ENCODE measurements around the gene LRRC23.
A peak's percentile ranks its signal among the peaks of the same experiment; 100 is the strongest.

The LRRC23 gene

DNA sequence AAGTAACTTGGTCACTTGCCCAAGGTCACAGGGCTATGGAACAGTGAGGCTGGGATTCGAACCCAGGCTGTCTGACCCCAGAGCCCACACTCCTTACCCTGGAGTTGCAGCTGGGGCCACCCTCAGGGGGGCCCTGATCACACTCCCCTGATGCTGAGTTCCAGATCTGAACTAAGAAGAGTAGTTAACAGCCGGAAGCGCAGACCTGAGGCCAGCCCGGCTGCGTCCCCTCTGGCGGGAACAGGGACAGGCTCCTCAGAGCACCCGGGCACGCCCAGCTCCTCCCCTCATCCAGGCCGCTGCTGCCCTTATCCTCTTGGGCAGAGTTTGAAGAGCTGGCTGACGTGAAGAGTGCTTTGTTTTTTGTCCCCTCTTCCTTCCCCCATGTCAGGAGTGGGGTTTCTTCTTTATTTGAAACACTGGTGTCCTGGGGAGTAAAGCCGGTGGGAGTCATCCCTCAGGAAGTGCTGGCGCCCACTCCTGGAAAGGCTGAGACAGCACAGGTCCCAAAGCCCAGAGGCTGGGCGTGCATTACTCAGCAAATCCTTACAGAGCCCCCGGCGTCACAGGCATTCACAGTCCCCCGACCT is 57.2 kb downstream of the LRRC23 start:
- TF ChIP-seq TCF12 (IDR thresholded peaks at IDR 0.05; ENCODE audit: low read depth) (peak; percentile 45; the same call in 1 of the 2 replicates), CREB1 (IDR thresholded peaks at IDR 0.05; ENCODE audit: low read depth) (no peak), TAF1 (IDR thresholded peaks at IDR 0.05; ENCODE audit: low read depth) (no peak), EP300 (IDR thresholded peaks at IDR 0.05; ENCODE audit: borderline replicate concordance) (no peak), YY1 (IDR thresholded peaks at IDR 0.05; ENCODE audit: low read depth) (no peak), MAX (IDR thresholded peaks at IDR 0.05) (peak; percentile 15)

- TF ChIP-seq TCF12 (IDR thresholded peaks at IDR 0.05; ENCODE audit: low read depth) (peak; percentile 5), RAD21 (IDR thresholded peaks at IDR 0.05; ENCODE audit: low read depth) (no peak), EP300 (IDR thresholded peaks at IDR 0.05; ENCODE audit: borderline replicate concordance) (no peak; the same call in 1 of the 2 replicates), CEBPB (IDR thresholded peaks at IDR 0.05) (peak; percentile 89), CREB1 (IDR thresholded peaks at IDR 0.05; ENCODE audit: low read depth) (no peak), MAX (IDR thresholded peaks at IDR 0.05) (peak; percentile 5; the same call in 1 of the 2 replicates), USF1 (IDR thresholded peaks at IDR 0.05) (no peak; the same call in 1 of the 2 replicates), EGR1 (IDR thresholded peaks at IDR 0.05) (0 out of 2 replicates have a peak, but pooled peaks have one; percentile 21)
Measured at GRCh38 chr12:6962285-6963015, 57.8 kb downstream of the LRRC23 start.

- TF ChIP-seq EP300 (IDR thresholded peaks at IDR 0.05; ENCODE audit: borderline replicate concordance) (peak; percentile 35; the same call in 1 of the 2 replicates), RAD21 (IDR thresholded peaks at IDR 0.05; ENCODE audit: low read depth) (no peak), NFIC (IDR thresholded peaks at IDR 0.05) (peak; percentile 13; the same call in 1 of the 2 replicates), CEBPB (IDR thresholded peaks at IDR 0.05) (no peak), MAX (IDR thresholded peaks at IDR 0.05) (peak; percentile 67), TEAD4 (IDR thresholded peaks at IDR 0.05) (peak; percentile 16; the same call in 1 of the 2 replicates), TCF12 (IDR thresholded peaks at IDR 0.05; ENCODE audit: low read depth) (peak; percentile 69), YY1 (IDR thresholded peaks at IDR 0.05; ENCODE audit: low read depth) (0 out of 2 replicates have a peak, but pooled peaks have one; percentile 33), TAF1 (IDR thresholded peaks at IDR 0.05; ENCODE audit: low read depth) (peak; percentile 97), USF1 (IDR thresholded peaks at IDR 0.05) (peak; percentile 43), CREB1 (IDR thresholded peaks at IDR 0.05; ENCODE audit: low read depth) (no peak), FOXM1 (IDR thresholded peaks at IDR 0.05; ENCODE audit: borderline replicate concordance, low read depth) (no peak), ZBTB7A (IDR thresholded peaks at IDR 0.05; ENCODE audit: low read depth) (peak; percentile 88; the same call in 1 of the 2 replicates), EGR1 (IDR thresholded peaks at IDR 0.05) (0 out of 2 replicates have a peak, but pooled peaks have one; percentile 7)
- TF ChIP-seq, protein P1, sequence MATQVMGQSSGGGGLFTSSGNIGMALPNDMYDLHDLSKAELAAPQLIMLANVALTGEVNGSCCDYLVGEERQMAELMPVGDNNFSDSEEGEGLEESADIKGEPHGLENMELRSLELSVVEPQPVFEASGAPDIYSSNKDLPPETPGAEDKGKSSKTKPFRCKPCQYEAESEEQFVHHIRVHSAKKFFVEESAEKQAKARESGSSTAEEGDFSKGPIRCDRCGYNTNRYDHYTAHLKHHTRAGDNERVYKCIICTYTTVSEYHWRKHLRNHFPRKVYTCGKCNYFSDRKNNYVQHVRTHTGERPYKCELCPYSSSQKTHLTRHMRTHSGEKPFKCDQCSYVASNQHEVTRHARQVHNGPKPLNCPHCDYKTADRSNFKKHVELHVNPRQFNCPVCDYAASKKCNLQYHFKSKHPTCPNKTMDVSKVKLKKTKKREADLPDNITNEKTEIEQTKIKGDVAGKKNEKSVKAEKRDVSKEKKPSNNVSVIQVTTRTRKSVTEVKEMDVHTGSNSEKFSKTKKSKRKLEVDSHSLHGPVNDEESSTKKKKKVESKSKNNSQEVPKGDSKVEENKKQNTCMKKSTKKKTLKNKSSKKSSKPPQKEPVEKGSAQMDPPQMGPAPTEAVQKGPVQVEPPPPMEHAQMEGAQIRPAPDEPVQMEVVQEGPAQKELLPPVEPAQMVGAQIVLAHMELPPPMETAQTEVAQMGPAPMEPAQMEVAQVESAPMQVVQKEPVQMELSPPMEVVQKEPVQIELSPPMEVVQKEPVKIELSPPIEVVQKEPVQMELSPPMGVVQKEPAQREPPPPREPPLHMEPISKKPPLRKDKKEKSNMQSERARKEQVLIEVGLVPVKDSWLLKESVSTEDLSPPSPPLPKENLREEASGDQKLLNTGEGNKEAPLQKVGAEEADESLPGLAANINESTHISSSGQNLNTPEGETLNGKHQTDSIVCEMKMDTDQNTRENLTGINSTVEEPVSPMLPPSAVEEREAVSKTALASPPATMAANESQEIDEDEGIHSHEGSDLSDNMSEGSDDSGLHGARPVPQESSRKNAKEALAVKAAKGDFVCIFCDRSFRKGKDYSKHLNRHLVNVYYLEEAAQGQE (IDR thresholded peaks at IDR 0.05; ENCODE audit: low read depth) = 0 out of 2 replicates have a peak, but pooled peaks have one; percentile 8
Measured at GRCh38 chr12:6963016-6963731, 58.6 kb downstream of the LRRC23 start.
